K562 (cell line): ENCODE data around the gene DIRAS3.

Experiments
- KLF16 ChIP-seq: IDR thresholded peaks from 2 replicates; pipeline ENCODE4 v1.6.1; 2016; ENCODE audit warnings: antibody characterized with exemption
- POLR2A ChIP-seq: fragments of 450-650 bp; conservative IDR thresholded peaks from 2 replicates; pipeline ENCODE4 v1.6.1; 2016
- TAF1 ChIP-seq: IDR thresholded peaks from 2 replicates; pipeline ENCODE4 v1.6.1; 2011; ENCODE audit warnings: mild to moderate bottlenecking, low read length, moderate library complexity; ENCODE audit not compliant: insufficient read depth, control insufficient read depth, severe bottlenecking; ENCODE audit errors: extremely low read depth
- ZNF583 ChIP-seq: fragments of 250-450 bp; sonication (Bioruptor Pico); IDR thresholded peaks from 2 replicates; pipeline ENCODE4 v1.4.0; 2020
- TF ChIP-seq, protein P1 (sequence below), 2 experiments: IDR thresholded peaks in 1 of 2; conservative IDR thresholded peaks in 1 of 2; 2 replicates each; pipeline ENCODE4 v1.6.1; 2016; ENCODE audit warnings: low read depth in 2 of 2, mild to moderate bottlenecking in 1 of 2, missing compliant biosample characterization in 1 of 2, missing genetic modification characterization in 1 of 2, moderate library complexity in 1 of 2
- TF ChIP-seq, protein P2 (sequence below), 3 experiments: IDR thresholded peaks in 2 of 3; conservative IDR thresholded peaks in 1 of 3; 2 replicates each; pipeline ENCODE4 v1.5.1; 2011 to 2012; ENCODE audit warnings: low read length in 3 of 3, mild to moderate bottlenecking in 3 of 3, control low read depth in 2 of 3, improper control_type of control experiment in 1 of 3, inconsistent platforms in 1 of 3, low read depth in 1 of 3, mixed read lengths in 1 of 3, moderate library complexity in 1 of 3; ENCODE audit not compliant: insufficient read depth in 2 of 3
- TF ChIP-seq, protein P3 (sequence below): sonication (generic); formaldehyde crosslinking; IDR thresholded peaks from 2 replicates; pipeline ENCODE4 v1.8.1; 2023; ENCODE audit warnings: mild to moderate bottlenecking, missing genetic modification reagents
- TF ChIP-seq, protein P4 (sequence below): fragments of 250-450 bp; sonication (Bioruptor Pico); IDR thresholded peaks from 2 replicates; pipeline ENCODE4 v1.5.0; 2021; ENCODE audit warnings: mild to moderate bottlenecking, borderline replicate concordance

DNA sequence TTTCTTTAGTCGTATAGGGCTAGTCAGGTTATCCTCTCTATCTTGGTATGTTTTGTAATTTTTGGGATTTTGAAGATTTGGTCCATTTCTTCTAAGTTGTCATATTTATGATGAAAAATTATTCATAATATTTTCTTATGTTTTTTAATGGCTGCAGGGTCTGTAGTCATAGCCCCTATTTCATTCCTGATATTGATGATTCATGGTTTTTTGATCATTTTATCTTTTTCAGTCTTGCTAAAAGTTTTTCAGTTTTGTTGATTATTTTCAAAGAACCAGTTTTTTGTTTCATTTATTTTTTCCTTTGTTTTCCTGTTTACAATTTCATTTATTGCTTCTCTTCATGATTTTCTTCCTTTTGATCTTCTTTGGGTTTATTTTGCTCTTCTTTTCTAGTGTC, 50.2 kb downstream of the DIRAS3 start:
- TF ChIP-seq KLF16 (no peak), ZNF583 (CRISPR knock-in tag) (no peak), POLR2A (no peak), TAF1 (no peak)
- TF ChIP-seq, protein P1, sequence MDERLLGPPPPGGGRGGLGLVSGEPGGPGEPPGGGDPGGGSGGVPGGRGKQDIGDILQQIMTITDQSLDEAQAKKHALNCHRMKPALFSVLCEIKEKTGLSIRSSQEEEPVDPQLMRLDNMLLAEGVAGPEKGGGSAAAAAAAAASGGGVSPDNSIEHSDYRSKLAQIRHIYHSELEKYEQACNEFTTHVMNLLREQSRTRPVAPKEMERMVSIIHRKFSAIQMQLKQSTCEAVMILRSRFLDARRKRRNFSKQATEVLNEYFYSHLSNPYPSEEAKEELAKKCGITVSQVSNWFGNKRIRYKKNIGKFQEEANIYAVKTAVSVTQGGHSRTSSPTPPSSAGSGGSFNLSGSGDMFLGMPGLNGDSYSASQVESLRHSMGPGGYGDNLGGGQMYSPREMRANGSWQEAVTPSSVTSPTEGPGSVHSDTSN (CRISPR knock-in tag; IDR thresholded peaks at IDR 0.05; ENCODE audit: low read depth), result no peak
- TF ChIP-seq, protein P1 (tag; conservative IDR thresholded peaks at IDR 0.05; ENCODE audit: low read depth), result no peak
- TF ChIP-seq, protein P2, sequence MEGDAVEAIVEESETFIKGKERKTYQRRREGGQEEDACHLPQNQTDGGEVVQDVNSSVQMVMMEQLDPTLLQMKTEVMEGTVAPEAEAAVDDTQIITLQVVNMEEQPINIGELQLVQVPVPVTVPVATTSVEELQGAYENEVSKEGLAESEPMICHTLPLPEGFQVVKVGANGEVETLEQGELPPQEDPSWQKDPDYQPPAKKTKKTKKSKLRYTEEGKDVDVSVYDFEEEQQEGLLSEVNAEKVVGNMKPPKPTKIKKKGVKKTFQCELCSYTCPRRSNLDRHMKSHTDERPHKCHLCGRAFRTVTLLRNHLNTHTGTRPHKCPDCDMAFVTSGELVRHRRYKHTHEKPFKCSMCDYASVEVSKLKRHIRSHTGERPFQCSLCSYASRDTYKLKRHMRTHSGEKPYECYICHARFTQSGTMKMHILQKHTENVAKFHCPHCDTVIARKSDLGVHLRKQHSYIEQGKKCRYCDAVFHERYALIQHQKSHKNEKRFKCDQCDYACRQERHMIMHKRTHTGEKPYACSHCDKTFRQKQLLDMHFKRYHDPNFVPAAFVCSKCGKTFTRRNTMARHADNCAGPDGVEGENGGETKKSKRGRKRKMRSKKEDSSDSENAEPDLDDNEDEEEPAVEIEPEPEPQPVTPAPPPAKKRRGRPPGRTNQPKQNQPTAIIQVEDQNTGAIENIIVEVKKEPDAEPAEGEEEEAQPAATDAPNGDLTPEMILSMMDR (IDR thresholded peaks at IDR 0.05 in 2 of 3, conservative IDR thresholded peaks at IDR 0.05 in 1 of 3; ENCODE audit: insufficient read depth in 2 of 3, low read depth in 1 of 3, low read length in 3 of 3), result no peak
- TF ChIP-seq, protein P3, sequence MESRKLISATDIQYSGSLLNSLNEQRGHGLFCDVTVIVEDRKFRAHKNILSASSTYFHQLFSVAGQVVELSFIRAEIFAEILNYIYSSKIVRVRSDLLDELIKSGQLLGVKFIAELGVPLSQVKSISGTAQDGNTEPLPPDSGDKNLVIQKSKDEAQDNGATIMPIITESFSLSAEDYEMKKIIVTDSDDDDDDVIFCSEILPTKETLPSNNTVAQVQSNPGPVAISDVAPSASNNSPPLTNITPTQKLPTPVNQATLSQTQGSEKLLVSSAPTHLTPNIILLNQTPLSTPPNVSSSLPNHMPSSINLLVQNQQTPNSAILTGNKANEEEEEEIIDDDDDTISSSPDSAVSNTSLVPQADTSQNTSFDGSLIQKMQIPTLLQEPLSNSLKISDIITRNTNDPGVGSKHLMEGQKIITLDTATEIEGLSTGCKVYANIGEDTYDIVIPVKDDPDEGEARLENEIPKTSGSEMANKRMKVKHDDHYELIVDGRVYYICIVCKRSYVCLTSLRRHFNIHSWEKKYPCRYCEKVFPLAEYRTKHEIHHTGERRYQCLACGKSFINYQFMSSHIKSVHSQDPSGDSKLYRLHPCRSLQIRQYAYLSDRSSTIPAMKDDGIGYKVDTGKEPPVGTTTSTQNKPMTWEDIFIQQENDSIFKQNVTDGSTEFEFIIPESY (CRISPR knock-in tag), result no peak
- TF ChIP-seq, protein P4, sequence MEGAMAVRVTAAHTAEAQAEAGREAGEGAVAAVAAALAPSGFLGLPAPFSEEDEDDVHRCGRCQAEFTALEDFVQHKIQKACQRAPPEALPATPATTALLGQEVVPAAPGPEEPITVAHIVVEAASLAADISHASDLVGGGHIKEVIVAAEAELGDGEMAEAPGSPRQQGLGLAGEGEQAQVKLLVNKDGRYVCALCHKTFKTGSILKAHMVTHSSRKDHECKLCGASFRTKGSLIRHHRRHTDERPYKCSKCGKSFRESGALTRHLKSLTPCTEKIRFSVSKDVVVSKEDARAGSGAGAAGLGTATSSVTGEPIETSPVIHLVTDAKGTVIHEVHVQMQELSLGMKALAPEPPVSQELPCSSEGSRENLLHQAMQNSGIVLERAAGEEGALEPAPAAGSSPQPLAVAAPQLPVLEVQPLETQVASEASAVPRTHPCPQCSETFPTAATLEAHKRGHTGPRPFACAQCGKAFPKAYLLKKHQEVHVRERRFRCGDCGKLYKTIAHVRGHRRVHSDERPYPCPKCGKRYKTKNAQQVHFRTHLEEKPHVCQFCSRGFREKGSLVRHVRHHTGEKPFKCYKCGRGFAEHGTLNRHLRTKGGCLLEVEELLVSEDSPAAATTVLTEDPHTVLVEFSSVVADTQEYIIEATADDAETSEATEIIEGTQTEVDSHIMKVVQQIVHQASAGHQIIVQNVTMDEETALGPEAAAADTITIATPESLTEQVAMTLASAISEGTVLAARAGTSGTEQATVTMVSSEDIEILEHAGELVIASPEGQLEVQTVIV, result no peak
